Hippocampal formation (tissue), 2 donors: ENCODE results near the gene ZNF700.
"Not testable (repeated sequence)": the region's sequence is repeated elsewhere in the genome, so short reads cannot be mapped to it uniquely, and the experiment has no call there.

Experiments used
- DNase-seq, 2 donors: peaks; one replicate each; lab custom pipeline; 2025; lab: John Stamatoyannopoulos, UW

Gene ZNF700

DNA sequence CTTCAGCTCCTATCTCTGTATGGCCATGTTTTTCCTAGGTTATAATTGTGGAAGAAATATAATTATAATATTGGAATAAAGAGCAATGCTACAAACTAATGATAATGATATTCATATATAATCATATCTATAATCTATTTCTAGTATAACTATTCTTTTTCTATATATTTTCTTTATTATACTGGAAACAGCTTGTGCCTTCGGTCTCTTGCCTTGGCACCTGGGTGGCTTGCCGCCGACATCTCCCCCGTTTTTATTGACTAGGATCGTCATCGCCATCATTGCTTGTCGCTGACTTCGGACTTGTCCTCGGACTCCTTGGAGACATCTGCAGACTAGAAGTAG lies 64.2 kb downstream of the ZNF700 start:
- no peak for DNase-seq

DNA sequence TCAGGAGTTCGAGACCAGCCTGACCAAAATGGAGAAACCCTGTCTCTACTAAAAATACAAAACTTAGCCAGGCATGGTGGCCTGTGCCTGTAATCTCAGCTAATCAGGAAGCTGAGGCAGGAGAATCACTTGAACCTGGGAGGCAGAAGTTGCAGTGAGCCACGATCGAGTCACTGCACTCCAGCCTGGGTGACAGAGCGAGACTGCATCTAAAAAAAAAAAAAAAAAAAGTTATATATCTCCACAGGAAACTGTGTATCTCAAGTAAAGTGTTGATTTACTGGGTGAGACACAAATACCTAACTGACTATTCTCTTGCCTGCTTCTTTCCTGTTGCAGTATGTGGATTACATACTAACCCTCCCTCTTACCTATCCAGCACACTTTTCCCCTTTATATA lies 67.0 kb downstream of the ZNF700 start:
- DNase-seq: not testable (repeated sequence)

GRCh38 chr19:11995174-11995573 lies 70.3 kb downstream of the ZNF700 start:
- no peak for DNase-seq
